ENCODE measurements around the gene PAOX.
"Not testable (repeated sequence)": the region's sequence is repeated elsewhere in the genome, so short reads cannot be mapped to it uniquely, and the experiment has no call there.

PAOX gene

GRCh38 chr10:133365461-133366129 lies 13.5 kb upstream of the PAOX start:
- no peak for DNase-seq (ENCODE audit: low read depth)
- TF ChIP-seq, protein P1, sequence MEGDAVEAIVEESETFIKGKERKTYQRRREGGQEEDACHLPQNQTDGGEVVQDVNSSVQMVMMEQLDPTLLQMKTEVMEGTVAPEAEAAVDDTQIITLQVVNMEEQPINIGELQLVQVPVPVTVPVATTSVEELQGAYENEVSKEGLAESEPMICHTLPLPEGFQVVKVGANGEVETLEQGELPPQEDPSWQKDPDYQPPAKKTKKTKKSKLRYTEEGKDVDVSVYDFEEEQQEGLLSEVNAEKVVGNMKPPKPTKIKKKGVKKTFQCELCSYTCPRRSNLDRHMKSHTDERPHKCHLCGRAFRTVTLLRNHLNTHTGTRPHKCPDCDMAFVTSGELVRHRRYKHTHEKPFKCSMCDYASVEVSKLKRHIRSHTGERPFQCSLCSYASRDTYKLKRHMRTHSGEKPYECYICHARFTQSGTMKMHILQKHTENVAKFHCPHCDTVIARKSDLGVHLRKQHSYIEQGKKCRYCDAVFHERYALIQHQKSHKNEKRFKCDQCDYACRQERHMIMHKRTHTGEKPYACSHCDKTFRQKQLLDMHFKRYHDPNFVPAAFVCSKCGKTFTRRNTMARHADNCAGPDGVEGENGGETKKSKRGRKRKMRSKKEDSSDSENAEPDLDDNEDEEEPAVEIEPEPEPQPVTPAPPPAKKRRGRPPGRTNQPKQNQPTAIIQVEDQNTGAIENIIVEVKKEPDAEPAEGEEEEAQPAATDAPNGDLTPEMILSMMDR (IDR thresholded peaks at IDR 0.05; ENCODE audit: insufficient read depth, low read depth, low read length, missing control alignments): no peak
- no peak overlapping the region for H3K4me3 ChIP-seq (ENCODE audit: low read depth, low read length)

DNA sequence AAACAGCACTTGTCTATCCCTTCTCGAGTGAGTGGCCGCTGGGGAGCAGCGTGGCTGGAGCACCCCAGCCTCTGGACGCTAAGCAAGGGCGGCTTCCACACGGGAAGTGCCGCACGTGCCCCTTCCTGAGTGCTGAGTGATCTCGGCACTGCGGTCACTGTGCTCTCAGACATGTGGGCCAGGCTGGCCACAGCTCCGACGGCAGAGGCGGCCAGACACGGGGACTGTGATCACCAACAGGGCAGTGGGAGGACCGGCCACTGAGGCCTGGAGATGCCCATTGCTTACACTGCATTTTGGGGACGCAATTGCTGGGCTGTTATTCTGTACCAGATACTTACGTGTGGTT lies 13.0 kb upstream of the PAOX start:
- TF ChIP-seq, protein P1 (IDR thresholded peaks at IDR 0.05; ENCODE audit: insufficient read depth, low read depth, low read length, missing control alignments): no peak
- no peak for DNase-seq (ENCODE audit: low read depth)
- no peak overlapping the region for H3K4me3 ChIP-seq (ENCODE audit: low read depth, low read length)

- no peak for DNase-seq (ENCODE audit: low read depth)
- TF ChIP-seq, protein P1 (IDR thresholded peaks at IDR 0.05; ENCODE audit: insufficient read depth, low read depth, low read length, missing control alignments): no peak
- H3K4me3 ChIP-seq (ENCODE audit: low read depth, low read length): no peak overlapping the region
Observed at GRCh38 chr10:133366751-133367150, 12.3 kb upstream of the PAOX start.

- not testable (repeated sequence) for DNase-seq (ENCODE audit: low read depth); H3K4me3 ChIP-seq (ENCODE audit: low read depth, low read length)
Observed at GRCh38 chr10:133367461-133367860, 11.6 kb upstream of the PAOX start.

DNA sequence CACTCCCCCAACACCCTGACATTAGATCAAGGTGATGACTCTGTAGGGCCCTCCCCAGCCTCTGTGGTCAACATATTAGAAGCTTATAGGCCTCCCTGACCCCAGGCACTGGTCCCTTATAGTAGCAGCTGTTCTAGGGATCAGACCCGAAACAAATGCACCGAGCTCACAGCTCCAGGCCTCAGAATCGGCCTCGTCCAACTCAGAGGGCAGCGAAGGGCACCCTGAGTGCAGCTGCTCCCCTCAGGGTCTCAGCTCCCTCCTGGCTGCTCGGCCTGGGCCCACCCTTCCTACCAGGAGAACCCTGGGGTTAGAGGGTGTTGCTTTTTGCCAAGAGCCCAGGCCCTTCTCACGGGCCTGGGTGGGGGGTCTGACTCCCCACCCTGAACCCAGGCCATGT lies 10.9 kb upstream of the PAOX start:
- TF ChIP-seq, protein P1 (IDR thresholded peaks at IDR 0.05; ENCODE audit: insufficient read depth, low read depth, low read length, missing control alignments): no peak
- no peak overlapping the region for H3K4me3 ChIP-seq (ENCODE audit: low read depth, low read length)
- DNase-seq (ENCODE audit: low read depth): no peak

DNA sequence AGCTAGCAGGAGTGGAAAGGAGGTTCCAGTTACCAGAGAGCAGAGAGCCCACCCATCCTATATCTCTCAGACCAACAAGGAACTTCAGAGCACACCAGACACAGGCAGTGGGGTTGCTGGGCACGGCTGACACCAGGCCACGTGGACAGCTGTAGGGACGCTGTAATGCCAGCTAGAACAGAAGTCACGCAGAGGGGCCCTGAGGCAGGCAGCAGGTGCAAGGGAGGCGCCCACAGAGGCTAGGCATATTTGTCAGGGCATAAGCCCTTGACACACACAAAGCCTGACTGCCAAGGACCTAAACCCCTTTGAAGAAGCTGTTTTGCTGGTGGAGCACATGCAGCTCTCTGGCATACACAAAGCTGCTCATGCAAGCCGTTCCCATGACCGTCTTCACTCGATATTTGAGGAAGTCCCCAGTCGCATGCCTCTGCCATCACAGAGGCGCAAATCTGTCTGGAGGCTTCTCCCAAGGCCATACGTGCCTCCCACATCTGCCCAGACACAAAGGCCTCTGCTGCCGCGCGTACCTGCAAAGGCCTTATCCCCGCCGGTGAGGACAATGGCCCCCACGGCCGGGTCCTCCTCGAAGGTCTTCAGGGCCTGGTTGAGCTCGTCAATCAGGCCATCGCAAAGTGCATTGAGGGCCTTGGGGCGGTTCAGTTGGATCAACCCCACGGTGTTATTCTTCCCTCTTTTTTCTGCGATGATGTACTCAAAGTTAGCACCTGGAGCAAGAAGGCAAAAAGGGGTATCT lies 8.9 kb upstream of the PAOX start:
- no peak for DNase-seq (ENCODE audit: low read depth)
- no peak overlapping the region for H3K4me3 ChIP-seq (ENCODE audit: low read depth, low read length)
- TF ChIP-seq, protein P1 (IDR thresholded peaks at IDR 0.05; ENCODE audit: insufficient read depth, low read depth, low read length, missing control alignments): no peak

- H3K4me3 ChIP-seq (ENCODE audit: low read depth, low read length): peak overlapping the region; percentile 74
- TF ChIP-seq, protein P1 (IDR thresholded peaks at IDR 0.05; ENCODE audit: insufficient read depth, low read depth, low read length, missing control alignments): no peak
- DNase-seq (ENCODE audit: low read depth): no peak
Observed at GRCh38 chr10:133372507-133372906, 6.6 kb upstream of the PAOX start.
